ENCODE results near the gene GFAP.

- TF ChIP-seq FOXM1 (IDR thresholded peaks at IDR 0.05; ENCODE audit: borderline replicate concordance, low read depth) (no peak), EP300 (IDR thresholded peaks at IDR 0.05; ENCODE audit: borderline replicate concordance) (no peak), TCF12 (IDR thresholded peaks at IDR 0.05; ENCODE audit: low read depth) (no peak), USF1 (IDR thresholded peaks at IDR 0.05) (no peak), EGR1 (IDR thresholded peaks at IDR 0.05) (no peak), TEAD4 (IDR thresholded peaks at IDR 0.05) (no peak), TAF1 (IDR thresholded peaks at IDR 0.05; ENCODE audit: low read depth) (no peak), ZBTB7A (IDR thresholded peaks at IDR 0.05; ENCODE audit: low read depth) (no peak)
- TF ChIP-seq, protein P1, sequence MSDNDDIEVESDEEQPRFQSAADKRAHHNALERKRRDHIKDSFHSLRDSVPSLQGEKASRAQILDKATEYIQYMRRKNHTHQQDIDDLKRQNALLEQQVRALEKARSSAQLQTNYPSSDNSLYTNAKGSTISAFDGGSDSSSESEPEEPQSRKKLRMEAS (IDR thresholded peaks at IDR 0.05) = no peak
These were observed 12.2 kb downstream of the GFAP start for GRCh38 chr17:44903012-44903685.

Measured in Ishikawa (cell line).